SKM-1 (cell line): Measurements from ENCODE around the gene RNU1-3.
"Not testable (repeated sequence)": the region's sequence is repeated elsewhere in the genome, so short reads cannot be mapped to it uniquely, and the experiment has no call there.

Experiments used
- DNase-seq: peaks from one replicate; lab custom pipeline; 2025; ENCODE audit not compliant: unreplicated experiment; lab: John Stamatoyannopoulos, UW

Gene RNU1-3

DNA sequence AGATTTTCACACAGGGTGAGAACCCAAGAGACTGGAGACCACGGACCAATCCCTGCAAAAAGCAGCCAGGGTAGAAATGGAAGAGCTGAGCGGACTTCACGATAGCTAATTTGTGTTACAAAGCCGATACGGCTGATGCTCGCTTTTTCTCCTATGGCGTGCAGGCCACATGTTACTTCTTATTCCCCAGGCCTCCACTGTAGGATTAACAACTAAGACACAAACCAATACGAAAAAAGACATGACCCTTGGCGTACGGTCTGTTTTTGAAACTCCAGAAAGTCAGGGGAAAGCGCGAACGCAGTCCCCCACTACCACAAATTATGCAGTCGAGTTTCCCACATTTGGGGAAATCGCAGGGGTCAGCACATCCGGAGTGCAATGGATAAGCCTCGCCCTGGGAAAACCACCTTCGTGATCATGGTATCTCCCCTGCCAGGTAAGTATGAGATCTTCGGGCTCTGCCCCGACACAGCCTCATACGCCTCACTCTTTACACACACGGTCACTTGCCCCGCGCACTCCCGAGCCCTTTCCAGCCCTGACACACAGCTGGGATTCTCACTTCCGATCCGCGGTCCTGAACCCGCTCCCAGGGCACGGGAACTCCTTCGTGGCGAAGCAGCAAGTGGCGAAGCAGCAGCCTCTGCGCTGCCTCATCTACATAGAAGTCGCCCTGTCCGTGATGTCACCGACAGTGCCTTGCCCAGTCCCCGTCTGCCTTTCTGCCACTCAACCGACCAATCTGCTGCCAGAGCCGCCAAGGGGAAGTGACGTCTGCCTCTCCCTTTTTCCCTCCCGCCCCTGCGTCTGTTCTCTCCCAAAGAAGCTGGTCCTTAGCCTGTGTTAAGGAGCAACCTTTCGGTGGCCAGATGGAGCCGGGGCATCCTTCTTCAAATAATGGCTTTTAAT lies at the start of gene RNU1-3:
Gene RNU1-3 (minus strand): TSS at position 447 of the 912 bp plus-strand sequence.
- DNase-seq: not testable (repeated sequence)

DNA sequence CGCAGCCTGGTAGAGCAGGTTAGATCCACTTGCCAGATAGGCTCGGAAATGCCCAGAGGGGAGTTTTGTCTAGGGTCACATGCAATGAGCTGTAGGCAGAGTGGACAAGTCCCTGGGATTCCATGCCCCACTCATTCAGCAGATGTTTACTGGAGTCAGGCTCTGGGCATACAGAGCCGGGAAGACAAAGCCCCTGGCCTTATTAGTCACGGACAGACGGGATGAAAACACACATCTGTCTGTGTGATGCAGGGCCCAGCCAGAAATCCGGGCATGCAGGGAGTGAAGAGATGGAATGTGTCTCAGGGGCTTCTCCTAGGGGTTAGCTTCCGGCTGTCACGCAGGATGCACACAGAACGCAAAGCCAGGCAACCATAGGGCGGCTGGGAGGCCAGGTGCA lies 46.7 kb upstream of the RNU1-3 start:
- DNase-seq: not testable (repeated sequence)

GRCh38 chr1:16712984-16713383 lies 46.2 kb upstream of the RNU1-3 start:
- not testable (repeated sequence) for DNase-seq

- not testable (repeated sequence) for DNase-seq
Observed at GRCh38 chr1:16712582-16712981, 45.8 kb upstream of the RNU1-3 start.

DNA sequence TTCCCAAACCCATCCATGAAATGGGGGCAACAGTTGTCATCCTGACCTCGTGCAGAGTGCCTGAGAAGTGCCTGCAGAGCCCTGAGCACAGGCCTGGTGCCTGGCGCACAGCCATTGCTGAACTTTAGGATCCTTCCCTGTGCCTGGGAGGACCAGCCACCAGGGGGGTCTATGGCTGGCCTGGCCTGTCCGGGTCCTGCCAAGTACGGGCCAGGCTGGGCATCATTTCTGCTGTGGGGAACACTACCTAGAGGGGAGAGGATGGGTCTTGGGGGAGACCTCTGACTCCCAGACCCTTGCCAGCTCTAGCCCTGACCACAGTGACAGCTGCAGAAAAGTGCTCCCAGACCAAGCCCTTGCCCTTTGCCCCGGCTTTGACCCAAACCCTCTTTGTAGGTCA lies 45.4 kb upstream of the RNU1-3 start:
- not testable (repeated sequence) for DNase-seq

- not testable (repeated sequence) for DNase-seq
Observed at GRCh38 chr1:16710618-16711017, 43.9 kb upstream of the RNU1-3 start.

- DNase-seq: not testable (repeated sequence)
Observed at GRCh38 chr1:16709659-16710087, 42.9 kb upstream of the RNU1-3 start.

- DNase-seq: not testable (repeated sequence)
Observed at GRCh38 chr1:16708704-16709103, 42.0 kb upstream of the RNU1-3 start.

DNA sequence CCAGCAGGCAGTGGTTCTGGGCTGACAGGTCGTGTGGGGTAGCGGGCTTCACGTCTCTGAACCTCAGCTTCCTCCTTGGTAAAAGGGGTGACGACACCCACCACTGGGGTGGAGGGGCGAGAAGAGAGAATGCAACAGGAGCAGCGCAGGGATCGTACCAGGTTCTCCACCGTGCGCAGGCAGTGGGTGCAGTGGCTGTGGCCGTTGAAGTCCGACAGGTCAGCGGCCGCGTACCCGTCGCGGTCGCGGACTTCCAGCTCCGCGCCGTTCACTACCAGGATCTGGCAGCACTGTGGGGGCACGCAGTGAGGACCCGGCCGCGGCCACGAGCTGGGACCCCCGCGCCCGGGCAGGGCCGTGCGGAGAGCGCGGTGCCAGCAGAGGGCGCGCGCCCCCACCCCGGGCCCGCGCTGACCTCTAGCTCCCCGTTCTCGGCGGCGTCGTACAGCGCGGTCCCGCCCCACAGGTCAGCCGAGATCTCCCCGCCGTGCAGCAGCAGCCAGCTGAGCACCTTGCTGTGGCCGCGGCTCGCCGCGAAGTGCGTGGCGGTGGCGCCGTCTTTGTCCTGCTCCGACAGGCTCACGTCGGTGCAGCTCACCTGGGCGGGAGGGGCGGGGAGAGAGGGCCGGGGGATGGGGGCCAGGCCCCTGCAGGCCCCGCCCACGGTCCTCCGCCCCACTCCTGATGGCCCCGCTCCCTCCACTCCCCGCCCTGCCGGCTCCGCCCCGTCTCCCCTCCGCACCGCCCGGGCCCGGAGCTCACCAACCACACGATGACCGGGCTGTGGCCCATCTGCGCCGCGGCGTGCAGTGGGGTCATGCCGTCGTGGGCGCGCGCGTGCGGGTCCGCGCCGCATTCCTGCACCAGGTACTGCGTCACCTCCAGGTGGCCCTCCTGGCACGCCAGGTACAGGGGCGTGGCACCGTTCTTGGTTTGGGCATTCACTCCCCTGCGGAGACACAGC lies 40.7 kb upstream of the RNU1-3 start:
- not testable (repeated sequence) for DNase-seq

GRCh38 chr1:16706302-16706701 lies 39.6 kb upstream of the RNU1-3 start:
- DNase-seq: not testable (repeated sequence)

DNA sequence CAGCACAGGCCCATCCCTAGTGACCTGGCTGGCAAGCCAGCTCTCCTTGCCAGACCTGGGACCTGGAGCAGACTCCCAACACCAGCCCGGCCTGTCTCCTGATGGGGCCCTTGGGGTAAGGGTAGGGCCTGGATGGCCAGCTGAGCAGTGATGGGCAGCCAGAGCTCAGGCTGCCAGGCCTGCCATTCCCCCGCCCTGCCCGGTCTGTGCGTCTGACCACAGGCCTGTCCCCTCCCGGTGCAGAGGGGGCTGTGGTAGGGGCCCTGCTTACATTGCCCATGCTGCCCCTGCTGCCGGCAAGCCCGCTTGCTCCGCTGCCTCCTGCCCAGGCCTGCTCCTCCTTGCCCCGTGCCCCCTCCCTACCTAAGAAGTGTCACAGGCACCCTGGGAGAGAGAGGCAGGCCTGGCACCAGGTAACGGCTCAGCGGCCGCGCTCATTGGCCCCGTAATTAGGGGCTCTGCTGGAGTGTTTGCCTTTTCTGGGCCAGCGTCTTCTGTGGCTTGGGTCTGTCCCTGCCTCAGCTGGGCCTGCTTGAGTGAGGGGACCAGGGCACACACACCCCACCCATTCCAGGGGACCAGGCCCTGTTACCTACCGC lies 37.9 kb upstream of the RNU1-3 start:
- not testable (repeated sequence) for DNase-seq

DNA sequence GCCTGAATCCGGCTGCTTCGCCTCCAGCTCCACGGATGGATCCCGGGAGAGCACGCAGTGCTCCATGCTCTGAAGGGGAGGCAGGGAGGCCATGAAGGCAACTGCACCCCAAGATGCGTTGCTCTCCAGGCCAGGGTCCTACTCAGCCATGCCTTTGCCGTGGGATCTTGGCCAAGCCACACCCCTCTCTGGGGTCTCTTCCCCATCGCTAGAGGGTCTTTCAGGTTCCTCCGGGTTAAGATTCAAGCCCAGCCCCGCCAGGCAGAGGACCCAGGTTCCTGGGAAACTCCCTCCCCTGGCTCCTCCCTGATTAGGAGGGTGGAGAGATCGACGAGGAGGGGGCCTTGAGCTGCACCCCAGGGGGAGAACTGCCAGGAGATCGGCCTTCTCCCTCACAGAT lies 37.3 kb upstream of the RNU1-3 start:
- not testable (repeated sequence) for DNase-seq

DNA sequence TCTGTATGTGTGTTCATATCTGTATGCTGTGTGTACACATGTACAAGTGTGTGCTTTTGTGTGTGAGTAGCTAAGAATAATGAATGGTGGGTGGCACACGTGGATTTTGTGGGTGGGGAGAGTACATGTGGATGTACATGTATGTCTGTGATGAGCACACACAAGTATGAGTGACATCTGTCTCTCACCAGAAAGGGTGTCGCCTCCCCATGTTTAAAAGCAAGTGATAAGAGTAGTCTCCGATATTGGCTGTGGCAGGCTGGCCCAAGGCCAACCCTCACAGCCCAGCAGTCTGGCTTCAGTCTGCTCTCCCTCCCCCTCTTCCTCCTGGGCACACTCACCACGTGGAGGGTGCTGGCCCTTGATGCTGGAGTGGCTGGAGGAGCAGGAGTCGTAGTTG lies 36.9 kb upstream of the RNU1-3 start:
- not testable (repeated sequence) for DNase-seq

DNA sequence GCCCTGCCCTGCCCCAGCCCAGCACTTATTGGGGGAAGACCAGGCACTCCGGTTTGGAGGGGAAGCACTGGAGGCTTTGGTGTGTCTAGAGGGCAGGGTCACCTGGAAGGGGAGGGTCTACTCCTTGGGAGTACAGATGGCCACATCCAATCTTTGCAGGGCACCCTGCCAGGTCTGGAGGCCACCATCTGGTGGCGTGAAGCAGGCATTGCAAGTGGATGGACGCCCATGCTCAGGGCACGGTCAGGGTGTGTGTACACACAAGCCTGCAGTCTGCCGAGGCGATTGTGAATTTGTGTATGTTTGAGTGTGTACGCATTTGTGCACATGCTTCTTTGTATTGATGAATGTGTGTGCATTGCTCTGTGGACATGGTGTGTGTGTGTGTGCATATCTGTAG lies 36.4 kb upstream of the RNU1-3 start:
- DNase-seq: not testable (repeated sequence)

DNA sequence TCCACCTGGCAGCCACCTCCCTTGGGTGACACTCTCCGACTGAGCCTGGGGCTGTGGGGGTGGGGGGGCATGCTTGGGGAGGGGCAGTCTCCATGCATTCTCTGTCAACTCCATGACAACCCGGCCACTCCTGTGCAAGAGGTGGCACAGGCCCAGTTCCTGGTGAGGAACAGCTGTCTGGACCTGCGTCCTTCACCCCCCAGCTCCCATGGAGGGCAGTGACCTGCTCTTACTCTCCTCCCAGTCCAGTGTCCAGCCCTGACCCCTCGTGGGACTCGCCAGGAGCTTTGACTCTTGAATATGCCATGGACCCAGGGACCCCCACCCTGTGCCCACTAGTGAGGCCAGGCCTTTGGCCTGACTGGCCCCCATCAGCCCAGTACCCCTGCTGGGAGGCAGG lies 35.5 kb upstream of the RNU1-3 start:
- DNase-seq: not testable (repeated sequence)

DNA sequence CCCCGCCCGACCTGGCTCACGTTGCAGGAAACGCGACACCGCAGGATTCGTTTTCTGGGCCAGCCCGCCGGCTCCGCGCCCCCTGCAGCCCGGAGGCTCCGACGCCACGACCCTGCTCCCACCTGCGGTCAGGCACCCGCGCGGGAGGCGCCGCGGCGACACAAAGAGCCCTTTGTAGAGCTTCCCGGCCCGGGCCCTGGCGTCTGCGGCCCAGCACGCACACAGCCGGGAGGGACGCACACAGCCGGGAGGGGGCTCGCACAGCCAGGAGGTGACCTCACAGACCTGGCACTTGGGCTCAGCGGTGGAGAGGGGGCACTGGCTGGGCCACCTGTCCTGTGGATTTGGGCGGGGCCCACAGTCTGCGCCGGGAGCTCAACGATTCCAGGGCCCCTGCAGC lies 34.4 kb upstream of the RNU1-3 start:
- not testable (repeated sequence) for DNase-seq

- DNase-seq: not testable (repeated sequence)
Observed at GRCh38 chr1:16700138-16700895, 33.6 kb upstream of the RNU1-3 start.

DNA sequence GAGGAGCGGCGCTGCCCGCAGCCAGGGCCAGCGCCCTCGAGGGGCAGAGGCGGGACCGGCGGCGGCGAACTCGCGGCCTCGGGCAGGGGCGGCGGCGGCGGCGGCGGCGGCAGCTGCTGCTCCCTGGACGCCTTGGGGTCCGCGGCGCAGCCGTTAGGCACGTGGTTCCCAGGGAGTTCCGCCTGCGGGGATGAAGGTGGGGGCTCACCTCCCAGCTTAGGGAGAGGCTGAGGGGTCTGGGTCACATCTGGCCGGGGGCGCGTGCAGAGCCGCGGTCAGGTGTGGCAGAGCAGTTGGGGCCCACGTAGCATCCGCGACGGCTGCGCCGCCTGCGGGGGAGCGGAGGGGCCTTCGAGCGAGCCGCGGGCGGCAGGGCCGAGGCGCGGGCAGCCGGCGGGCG lies 32.7 kb upstream of the RNU1-3 start:
- DNase-seq: not testable (repeated sequence)

DNA sequence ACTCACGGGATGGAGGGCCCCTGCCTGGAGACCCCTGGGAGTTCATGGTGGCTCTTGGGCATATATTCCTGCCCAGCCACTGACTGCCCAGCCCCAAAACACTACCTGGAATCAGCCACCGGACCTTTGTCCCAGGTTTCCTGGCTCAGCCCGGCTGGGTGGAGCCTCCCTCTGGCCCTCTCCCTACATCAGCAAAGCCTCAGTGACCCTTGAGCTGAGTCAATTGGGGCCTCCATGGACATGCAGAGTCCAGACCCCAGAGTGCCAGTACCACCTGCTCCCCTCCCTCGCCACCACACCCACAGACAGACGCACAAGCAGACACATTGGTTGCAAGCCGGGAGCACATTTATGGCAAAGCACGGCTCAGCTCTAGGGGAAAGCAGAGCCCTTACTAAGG lies 30.4 kb upstream of the RNU1-3 start:
- DNase-seq: not testable (repeated sequence)

- not testable (repeated sequence) for DNase-seq
Observed at GRCh38 chr1:16696507-16697150, 29.9 kb upstream of the RNU1-3 start.
